Hepatocyte (in vitro differentiated cells): Measurements from ENCODE around the gene OR5K3.

ENCODE experiments used
- CTCF ChIP-seq: fragments of 200-600 bp; sonication (generic); IDR thresholded peaks from 2 replicates; pipeline ENCODE4 v1.5.1; 2016; ENCODE audit warnings: antibody characterized with exemption, mild to moderate bottlenecking; ENCODE audit not compliant: poor library complexity
- EZH2 ChIP-seq: fragments of 200-600 bp; sonication (generic); IDR thresholded peaks from 2 replicates; pipeline ENCODE4 v1.6.1; 2016; ENCODE audit warnings: antibody characterized with exemption, mild to moderate bottlenecking, borderline replicate concordance

DNA sequence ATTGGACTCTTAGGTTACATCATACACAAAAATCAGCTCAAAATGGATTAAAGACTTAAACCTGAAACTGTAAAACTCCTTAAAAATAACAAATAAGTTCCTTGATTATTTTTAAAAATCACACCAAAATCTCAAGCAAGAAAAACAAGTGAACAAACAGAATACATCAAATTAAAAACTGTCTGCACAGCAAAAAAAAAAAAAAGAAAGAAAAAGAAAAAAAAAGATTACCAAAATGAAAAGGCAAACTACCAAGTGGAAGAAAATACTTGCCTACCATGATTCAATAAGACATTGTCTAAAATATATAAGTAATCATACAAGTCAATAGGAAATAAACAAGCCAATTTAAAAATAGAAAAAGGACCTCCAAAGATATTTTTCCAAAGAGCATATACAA lies 19.3 kb upstream of the OR5K3 start:
- TF ChIP-seq CTCF (no peak), EZH2 (no peak)
